Measurements from ENCODE around the gene CTBP2.

The CTBP2 gene

GRCh38 chr10:125002423-125003145 is 157.8 kb downstream of the CTBP2 start:
- Histone ChIP-seq H3K36me3 (ENCODE audit: control insufficient read depth, insufficient read depth, low read length) (no peaks in the 10 kb centered on the region), H3K4me1 (ENCODE audit: control insufficient read depth, insufficient read depth, low read length) (peaks cover 36% of the 10 kb centered on the region)

DNA sequence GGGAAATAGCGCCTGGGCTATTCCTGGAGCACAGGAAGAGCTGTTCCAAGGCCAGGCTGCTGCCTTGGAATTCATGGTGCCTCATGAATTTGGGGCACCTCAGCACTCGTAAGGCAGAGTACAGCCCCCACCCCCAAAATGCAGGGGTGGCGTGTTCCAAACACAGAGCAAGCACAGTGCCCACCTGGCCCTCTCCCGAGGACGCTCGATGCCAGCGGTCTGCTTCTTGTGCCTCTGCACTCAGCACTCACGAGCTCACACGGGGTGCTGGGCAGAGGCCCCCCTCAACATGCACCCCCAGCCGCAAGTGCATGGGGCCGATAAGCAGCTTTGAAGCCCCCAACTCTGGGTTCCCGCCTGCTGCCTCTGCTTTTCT is 158.3 kb downstream of the CTBP2 start:
- Histone ChIP-seq H3K4me3 (ENCODE audit: low read length) (no peak overlapping the region), H3K36me3 (ENCODE audit: control insufficient read depth, insufficient read depth, low read length) (no peaks in the 10 kb centered on the region), H3K9me3 (ENCODE audit: control insufficient read depth, low read length) (no peaks in the 10 kb centered on the region), H3K4me1 (ENCODE audit: control insufficient read depth, insufficient read depth, low read length) (peaks cover 30% of the 10 kb centered on the region), H3K9ac (ENCODE audit: low read length) (no peak overlapping the region), H3K27me3 (ENCODE audit: control insufficient read depth, insufficient read depth, low read length) (no peaks in the 10 kb centered on the region)

More at GRCh38 chr10:125002423-125003145, 157.8 kb downstream of the CTBP2 start:
- no peak overlapping the region for H3K9ac ChIP-seq (ENCODE audit: low read length)
- no peak overlapping the region for H3K4me3 ChIP-seq (ENCODE audit: low read length)
- no peaks in the 10 kb centered on the region for H3K9me3 ChIP-seq (ENCODE audit: control insufficient read depth, low read length)
- no peaks in the 10 kb centered on the region for H3K27me3 ChIP-seq (ENCODE audit: control insufficient read depth, insufficient read depth, low read length)

- no peaks in the 10 kb centered on the region for H3K27me3 ChIP-seq (ENCODE audit: control insufficient read depth, insufficient read depth, low read length)
- no peaks in the 10 kb centered on the region for H3K9me3 ChIP-seq (ENCODE audit: control insufficient read depth, low read length)
- no peaks in the 10 kb centered on the region for H3K36me3 ChIP-seq (ENCODE audit: control insufficient read depth, insufficient read depth, low read length)
- no peak overlapping the region for H3K9ac ChIP-seq (ENCODE audit: low read length)
- peaks cover 25% of the 10 kb centered on the region for H3K4me1 ChIP-seq (ENCODE audit: control insufficient read depth, insufficient read depth, low read length)
- H3K4me3 ChIP-seq (ENCODE audit: low read length): no peak overlapping the region
These were observed 158.9 kb downstream of the CTBP2 start for GRCh38 chr10:125001313-125002046.

GRCh38 chr10:125000366-125001312 is 159.7 kb downstream of the CTBP2 start:
- H3K36me3 ChIP-seq (ENCODE audit: control insufficient read depth, insufficient read depth, low read length): no peaks in the 10 kb centered on the region
- H3K9me3 ChIP-seq (ENCODE audit: control insufficient read depth, low read length): no peaks in the 10 kb centered on the region
- H3K27me3 ChIP-seq (ENCODE audit: control insufficient read depth, insufficient read depth, low read length): no peaks in the 10 kb centered on the region
- H3K4me3 ChIP-seq (ENCODE audit: low read length): no peak overlapping the region
- H3K4me1 ChIP-seq (ENCODE audit: control insufficient read depth, insufficient read depth, low read length): peaks cover 23% of the 10 kb centered on the region
- no peak overlapping the region for H3K9ac ChIP-seq (ENCODE audit: low read length)

- H3K4me1 ChIP-seq (ENCODE audit: control insufficient read depth, insufficient read depth, low read length): peaks cover 23% of the 10 kb centered on the region
- H3K4me3 ChIP-seq (ENCODE audit: low read length): no peak overlapping the region
- no peak overlapping the region for H3K9ac ChIP-seq (ENCODE audit: low read length)
- no peaks in the 10 kb centered on the region for H3K27me3 ChIP-seq (ENCODE audit: control insufficient read depth, insufficient read depth, low read length)
- no peaks in the 10 kb centered on the region for H3K9me3 ChIP-seq (ENCODE audit: control insufficient read depth, low read length)
- H3K36me3 ChIP-seq (ENCODE audit: control insufficient read depth, insufficient read depth, low read length): peaks cover 6% of the 10 kb centered on the region
These were observed 160.7 kb downstream of the CTBP2 start for GRCh38 chr10:124999433-125000365.

DNA sequence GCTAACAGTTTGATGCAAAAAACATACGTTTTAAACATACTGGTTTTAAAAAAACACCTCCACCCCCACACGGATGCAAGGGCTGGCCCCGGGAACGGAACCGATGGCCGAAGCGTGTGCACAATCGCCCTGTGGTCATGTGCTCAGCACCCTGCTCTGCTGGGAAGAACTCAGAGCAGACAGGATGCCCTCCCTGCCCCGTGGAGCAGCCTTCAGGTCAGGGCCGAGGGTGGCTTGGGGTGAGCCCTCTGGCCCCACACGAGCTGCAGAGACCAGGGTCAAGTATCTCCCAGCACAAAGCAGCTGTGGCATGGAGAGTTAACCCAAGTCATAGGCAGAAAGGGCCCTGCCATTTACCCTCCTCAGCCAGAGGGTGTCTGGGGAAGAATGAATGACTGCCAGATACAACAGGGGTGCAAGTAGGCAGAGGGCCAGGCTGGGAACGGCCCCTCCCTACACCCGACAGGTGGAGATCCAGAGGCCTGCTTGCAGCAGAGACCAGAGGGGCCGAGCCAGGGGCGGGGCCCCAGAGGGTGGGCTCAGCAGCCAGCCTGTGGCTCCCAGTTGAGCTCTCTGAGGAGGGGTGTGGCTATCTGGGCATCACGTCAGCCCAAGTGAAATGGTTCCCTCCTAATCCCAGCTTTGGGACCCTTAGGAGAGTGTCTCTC is 161.6 kb downstream of the CTBP2 start:
- Histone ChIP-seq H3K36me3 (ENCODE audit: control insufficient read depth, insufficient read depth, low read length) (peaks cover 12% of the 10 kb centered on the region), H3K4me1 (ENCODE audit: control insufficient read depth, insufficient read depth, low read length) (peaks cover 23% of the 10 kb centered on the region), H3K4me3 (ENCODE audit: low read length) (no peak overlapping the region), H3K9me3 (ENCODE audit: control insufficient read depth, low read length) (no peaks in the 10 kb centered on the region), H3K9ac (ENCODE audit: low read length) (no peak overlapping the region), H3K27me3 (ENCODE audit: control insufficient read depth, insufficient read depth, low read length) (no peaks in the 10 kb centered on the region)

DNA sequence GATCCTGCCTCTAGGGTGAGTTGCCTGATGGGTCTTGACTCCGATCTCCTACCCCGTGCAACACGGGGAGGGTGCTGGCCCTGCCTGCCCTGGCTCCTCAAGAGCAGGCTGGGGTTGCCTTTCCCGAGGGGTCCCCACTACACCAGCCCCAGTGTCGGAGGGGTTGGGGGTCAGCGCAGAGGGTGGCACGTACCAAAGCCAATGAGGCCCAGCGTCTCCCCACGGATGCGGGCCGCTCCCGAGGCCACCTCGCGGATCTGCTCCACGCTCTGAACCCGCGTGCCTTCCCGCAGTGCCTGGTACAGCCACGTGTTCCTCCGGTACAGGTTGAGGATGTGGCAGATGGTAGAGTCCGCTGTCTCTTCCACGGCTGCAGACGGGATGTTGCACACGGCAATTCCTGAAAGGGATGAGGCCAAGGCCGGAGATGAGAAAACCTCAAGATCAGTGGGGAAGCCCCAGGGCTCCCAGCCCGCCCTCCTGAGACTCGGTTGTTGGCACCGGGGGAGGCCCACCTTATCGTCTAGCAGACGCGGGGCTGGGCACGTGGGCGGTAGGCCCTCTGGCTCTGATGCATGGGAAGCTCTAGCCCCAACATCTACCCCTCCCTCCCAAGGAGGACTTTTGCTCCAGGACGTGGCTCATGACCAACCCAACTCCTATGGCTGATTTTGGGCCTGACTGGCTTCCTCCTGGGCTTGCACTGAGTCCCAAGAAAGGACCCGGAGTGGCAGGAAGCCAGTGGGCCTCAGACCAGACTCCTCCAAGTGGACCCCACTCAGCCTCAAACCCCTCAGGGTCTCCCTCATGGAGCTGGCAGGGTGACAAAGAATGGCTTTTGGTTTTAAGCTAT is 162.4 kb downstream of the CTBP2 start:
- peaks cover 19% of the 10 kb centered on the region for H3K36me3 ChIP-seq (ENCODE audit: control insufficient read depth, insufficient read depth, low read length)
- H3K4me1 ChIP-seq (ENCODE audit: control insufficient read depth, insufficient read depth, low read length): peaks cover 23% of the 10 kb centered on the region
- H3K9ac ChIP-seq (ENCODE audit: low read length): no peak overlapping the region

DNA sequence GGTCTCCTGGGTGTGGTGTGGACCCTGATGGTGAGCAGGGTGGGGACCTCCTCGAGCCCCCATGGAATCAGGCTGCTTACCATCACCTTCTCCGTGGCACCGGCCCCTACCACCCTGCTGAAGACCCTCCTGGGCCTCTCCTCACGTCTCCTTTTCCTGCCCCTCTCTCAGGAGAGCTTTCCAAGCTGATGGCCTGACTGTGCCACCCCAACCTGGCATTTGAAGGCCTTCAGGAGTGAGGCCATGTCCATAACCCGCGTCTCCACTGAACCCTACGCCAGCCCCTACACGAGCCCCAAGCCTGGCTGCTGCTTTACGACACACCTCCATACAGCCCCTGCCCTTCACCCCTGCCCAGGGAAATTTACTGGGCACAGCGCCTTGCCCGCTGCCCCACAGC is 163.1 kb downstream of the CTBP2 start:
- H3K4me3 ChIP-seq (ENCODE audit: low read length): no peak overlapping the region

More for the DNA sequence above, 162.4 kb downstream of the CTBP2 start:
- no peaks in the 10 kb centered on the region for H3K9me3 ChIP-seq (ENCODE audit: control insufficient read depth, low read length)
- H3K4me3 ChIP-seq (ENCODE audit: low read length): no peak overlapping the region
- no peaks in the 10 kb centered on the region for H3K27me3 ChIP-seq (ENCODE audit: control insufficient read depth, insufficient read depth, low read length)

DNA sequence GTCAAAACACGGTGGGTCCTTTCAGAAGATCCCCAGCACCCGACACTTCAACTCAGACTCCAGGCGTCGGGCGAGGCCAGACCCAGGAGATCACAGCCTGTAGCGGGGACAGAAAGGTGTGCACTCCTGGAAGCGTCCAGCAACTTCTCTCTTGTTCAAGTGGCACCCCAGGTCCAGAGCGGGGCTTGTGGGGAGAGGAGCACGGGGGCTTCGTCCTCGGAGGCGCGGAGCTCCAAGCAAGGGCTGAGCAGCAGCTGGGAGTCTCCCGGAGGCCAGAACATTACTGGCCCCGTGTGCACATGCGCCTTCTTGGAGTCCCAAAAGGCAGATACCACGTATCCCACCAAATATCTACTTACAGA is 163.5 kb downstream of the CTBP2 start:
- Histone ChIP-seq H3K9me3 (ENCODE audit: control insufficient read depth, low read length) (no peaks in the 10 kb centered on the region), H3K27me3 (ENCODE audit: control insufficient read depth, insufficient read depth, low read length) (no peaks in the 10 kb centered on the region), H3K4me1 (ENCODE audit: control insufficient read depth, insufficient read depth, low read length) (peaks cover 23% of the 10 kb centered on the region), H3K9ac (ENCODE audit: low read length) (no peak overlapping the region), H3K36me3 (ENCODE audit: control insufficient read depth, insufficient read depth, low read length) (peaks cover 23% of the 10 kb centered on the region), H3K4me3 (ENCODE audit: low read length) (no peak overlapping the region)

More for the DNA sequence above, 163.1 kb downstream of the CTBP2 start:
- no peak overlapping the region for H3K9ac ChIP-seq (ENCODE audit: low read length)
- H3K9me3 ChIP-seq (ENCODE audit: control insufficient read depth, low read length): no peaks in the 10 kb centered on the region
- peaks cover 23% of the 10 kb centered on the region for H3K36me3 ChIP-seq (ENCODE audit: control insufficient read depth, insufficient read depth, low read length)
- peaks cover 23% of the 10 kb centered on the region for H3K4me1 ChIP-seq (ENCODE audit: control insufficient read depth, insufficient read depth, low read length)
- no peaks in the 10 kb centered on the region for H3K27me3 ChIP-seq (ENCODE audit: control insufficient read depth, insufficient read depth, low read length)

DNA sequence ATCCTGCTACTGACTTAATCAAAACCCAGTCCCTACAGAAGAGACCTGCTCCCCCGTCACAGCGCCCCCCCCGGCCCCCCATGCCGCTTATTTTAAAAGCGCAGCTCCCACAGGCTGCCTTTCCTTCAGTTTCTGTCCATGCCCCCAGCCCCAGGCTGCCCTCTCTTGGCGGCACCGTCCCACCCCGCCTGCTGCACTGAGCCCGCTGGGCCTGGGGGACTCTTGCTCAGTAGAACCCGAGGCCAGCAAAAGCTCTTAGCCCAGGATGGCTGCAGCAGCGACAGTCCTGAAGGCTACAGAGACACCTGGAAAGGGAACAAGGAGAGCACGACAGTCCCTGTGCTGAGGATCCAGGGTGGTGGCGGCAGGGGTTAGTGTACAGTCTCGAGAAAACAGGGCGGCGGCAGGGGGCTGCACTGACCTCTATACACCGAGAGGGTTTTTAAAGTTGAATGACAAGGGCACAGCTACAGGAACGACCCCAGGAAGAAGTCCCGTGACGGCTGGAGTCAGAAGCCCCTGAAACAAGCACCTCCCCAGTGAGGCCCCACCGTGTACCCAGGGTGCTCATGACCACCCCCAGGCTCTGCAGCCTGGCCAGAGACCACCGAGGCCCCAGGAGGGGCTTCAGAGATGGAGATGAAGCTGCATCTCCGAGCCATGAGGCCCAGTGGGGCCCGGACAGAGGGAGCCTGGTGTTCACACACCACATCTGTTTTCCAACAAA is 164.1 kb downstream of the CTBP2 start:
- Histone ChIP-seq H3K27me3 (ENCODE audit: control insufficient read depth, insufficient read depth, low read length) (no peaks in the 10 kb centered on the region), H3K36me3 (ENCODE audit: control insufficient read depth, insufficient read depth, low read length) (peaks cover 25% of the 10 kb centered on the region), H3K9ac (ENCODE audit: low read length) (no peak overlapping the region), H3K4me1 (ENCODE audit: control insufficient read depth, insufficient read depth, low read length) (peaks cover 22% of the 10 kb centered on the region), H3K9me3 (ENCODE audit: control insufficient read depth, low read length) (no peaks in the 10 kb centered on the region), H3K4me3 (ENCODE audit: low read length) (no peak overlapping the region)

Measured in mucosa of stomach (tissue), 1 donor.